Mammary epithelial cell (primary cell): Measurements from ENCODE around the gene TICRR.

Experiments
- CTCF ChIP-seq, 2 donors: IDR thresholded peaks in 1 of 2; conservative IDR thresholded peaks in 1 of 2; 2 replicates each; pipeline ENCODE4 v1.5.1; 2011 to 2012; ENCODE audit warnings: inconsistent platforms in 2 of 2, low read length in 2 of 2, mild to moderate bottlenecking in 2 of 2, control low read depth in 1 of 2, low read depth in 1 of 2; ENCODE audit not compliant: insufficient read depth in 1 of 2; ENCODE audit errors: extremely low read depth in 1 of 2
- EZH2 ChIP-seq: IDR thresholded peaks from 2 replicates; pipeline ENCODE4 v1.6.1; 2012; ENCODE audit warnings: low read length, inconsistent platforms, borderline replicate concordance

- no peak for TF ChIP-seq CTCF (conservative IDR thresholded peaks at IDR 0.05 in 1 of 2, IDR thresholded peaks at IDR 0.05 in 1 of 2; ENCODE audit: extremely low read depth in 1 of 2, insufficient read depth in 1 of 2, low read depth in 1 of 2, low read length in 2 of 2)
- TF ChIP-seq EZH2 = no peak
These were observed 100.3 kb downstream of the TICRR start for GRCh38 chr15:89675606-89676005.
